Tibial artery (tissue), 4 donors: Measurements from ENCODE around the gene PRKG1.
"Not testable (repeated sequence)": the region's sequence is repeated elsewhere in the genome, so short reads cannot be mapped to it uniquely, and the experiment has no call there.

ENCODE experiments used
- DNase-seq, 2 donors: peaks; one replicate each; pipeline ENCODE4 v3.0.0-alpha.2; 2019
- H3K27ac ChIP-seq, 2 donors: fragments of 200-600 bp; sonication (generic) in 1 of 2; 1 replicate in 1 of 2; 2 replicates in 1 of 2; pipeline ENCODE4 v1.5.1; 2018 to 2019; ENCODE audit warnings: mild to moderate bottlenecking in 1 of 2
- H3K27me3 ChIP-seq, 2 donors: fragments of 200-600 bp; sonication (generic) in 1 of 2; one replicate each; pipeline versions ENCODE4 v1.5.1 to v1.6.0; 2016 to 2019
- H3K36me3 ChIP-seq, 3 donors: fragments of 200-600 bp; sonication (generic) in 2 of 3; one replicate each; pipeline ENCODE4 v1.5.1; 2016 to 2019; ENCODE audit warnings: mild to moderate bottlenecking in 2 of 3
- H3K4me1 ChIP-seq, 4 donors: fragments of 200-600 bp; sonication (generic) in 2 of 4; 1 replicate in 3 of 4; 2 replicates in 1 of 4; pipeline ENCODE4 v1.5.1; 2016 to 2019
- H3K4me3 ChIP-seq, 2 donors: fragments of 200-600 bp; sonication (generic) in 1 of 2; 1 replicate in 1 of 2; 2 replicates in 1 of 2; pipeline ENCODE4 v1.5.1; 2018 to 2019; ENCODE audit warnings: mild to moderate bottlenecking in 2 of 2
- H3K9me3 ChIP-seq, 3 donors: fragments of 200-600 bp; sonication (generic) in 1 of 3; one replicate each; pipeline ENCODE4 v1.5.1; 2016 to 2019
- CTCF ChIP-seq, 2 experiments: fragments of 200-600 bp in 1 of 2; fragments of 450-650 bp in 1 of 2; IDR thresholded peaks; one replicate each; pipeline ENCODE4 v1.5.1; 2017 to 2019; ENCODE audit warnings: antibody characterized with exemption in 2 of 2, mild to moderate bottlenecking in 1 of 2, moderate library complexity in 1 of 2
- intact Hi-C: fragments of 100-400 bp; cut with DNase I; formaldehyde crosslinking; loops from one replicate; pipeline ENCODE4 v1.15.0; 2023; ENCODE audit warnings: low total_unique reads

PRKG1 gene

GRCh38 chr10:52198540-52198939 is 1124.3 kb downstream of the PRKG1 start:
- Histone ChIP-seq H3K27me3 (no peaks in the 10 kb centered on the region), H3K27ac (no peak overlapping the region), H3K9me3 (no peaks in the 10 kb centered on the region), H3K36me3 (no peaks in the 10 kb centered on the region), H3K4me3 (no peak overlapping the region), H3K4me1 (peaks cover 0 to 32% (median 5%) of the 10 kb centered on the region in 4 donors)
- intact Hi-C loops = no loop called here
- no peak for DNase-seq
- TF ChIP-seq CTCF (IDR thresholded peaks at IDR 0.05) = no peak

- H3K27ac ChIP-seq, H3K27me3 ChIP-seq, DNase-seq, H3K36me3 ChIP-seq, H3K4me1 ChIP-seq, H3K9me3 ChIP-seq, intact Hi-C loops, H3K4me3 ChIP-seq: not testable (repeated sequence)
Measured at GRCh38 chr10:52204906-52205305, 1130.6 kb downstream of the PRKG1 start.

GRCh38 chr10:52208365-52208764 is 1134.1 kb downstream of the PRKG1 start:
- Histone ChIP-seq H3K27ac (no peak overlapping the region), H3K27me3 (no peaks in the 10 kb centered on the region), H3K4me3 (no peak overlapping the region), H3K36me3 (no peaks in the 10 kb centered on the region), H3K4me1 (peaks cover 0 to 16% (median 2%) of the 10 kb centered on the region in 4 donors), H3K9me3 (no peaks in the 10 kb centered on the region)
- no peak for TF ChIP-seq CTCF (IDR thresholded peaks at IDR 0.05)
- no peak for DNase-seq
- intact Hi-C loops = no loop called here

- H3K4me3 ChIP-seq = no peak overlapping the region
- DNase-seq = no peak
- intact Hi-C loops = loop anchor here (10.0 kb wide), 2 partner anchors 1145 to 1215 kb away; no protein-coding TSS in a partner anchor
- TF ChIP-seq CTCF (IDR thresholded peaks at IDR 0.05) = no peak
- peaks cover 0 to 21% (median 2%) of the 10 kb centered on the region in 4 donors for H3K4me1 ChIP-seq
- no peaks in the 10 kb centered on the region for H3K9me3 ChIP-seq
- no peaks in the 10 kb centered on the region for H3K36me3 ChIP-seq
- no peak overlapping the region for H3K27ac ChIP-seq
- no peaks in the 10 kb centered on the region for H3K27me3 ChIP-seq
Measured at GRCh38 chr10:52210161-52210560, 1135.9 kb downstream of the PRKG1 start.

GRCh38 chr10:52212062-52212461 is 1137.8 kb downstream of the PRKG1 start:
- no peaks in the 10 kb centered on the region for H3K27me3 ChIP-seq
- peaks cover 0 to 34% (median 4%) of the 10 kb centered on the region in 4 donors for H3K4me1 ChIP-seq
- TF ChIP-seq CTCF (IDR thresholded peaks at IDR 0.05) = no peak
- H3K27ac ChIP-seq = no peak overlapping the region
- no peak overlapping the region for H3K4me3 ChIP-seq
- H3K36me3 ChIP-seq = no peaks in the 10 kb centered on the region
- H3K9me3 ChIP-seq = no peaks in the 10 kb centered on the region
- intact Hi-C loops = loop anchor here (10.0 kb wide), 2 partner anchors 1147 to 1217 kb away; no protein-coding TSS in a partner anchor
- no peak for DNase-seq

- TF ChIP-seq CTCF (IDR thresholded peaks at IDR 0.05) = no peak
- no peak for DNase-seq
- Histone ChIP-seq H3K27ac (no peak overlapping the region), H3K27me3 (no peaks in the 10 kb centered on the region), H3K4me1 (peaks cover 0 to 34% (median 4%) of the 10 kb centered on the region in 4 donors), H3K36me3 (no peaks in the 10 kb centered on the region), H3K9me3 (no peaks in the 10 kb centered on the region), H3K4me3 (no peak overlapping the region)
- intact Hi-C loops = loop anchor here (10.0 kb wide), 2 partner anchors 1148 to 1218 kb away; no protein-coding TSS in a partner anchor
Measured at GRCh38 chr10:52212802-52213201, 1138.5 kb downstream of the PRKG1 start.
